B cell (primary cell): Measurements from ENCODE around the gene SMIM13. TPM values are rescaled to one million over a fixed set of nuclear protein-coding genes. Genes with fewer than 3 reads are reported as not detected.

ENCODE experiments used
- polyA plus RNA-seq: library from polyadenylated mRNA; depleted of rRNA; stranded (reverse); fragments of >200 nt; gene quantifications from 2 replicates; pipeline ENCODE4 v1.2.3, GENCODE V29; 2012
- small RNA-seq: library from RNA; depleted of rRNA; stranded (forward); fragments of <200 nt; gene quantifications from one replicate; pipeline ENCODE3, GENCODE V24; 2012; ENCODE audit warnings: low replicate concordance, low read depth; ENCODE audit not compliant: insufficient read length
- total RNA-seq, 2 donors: library from RNA; stranded (reverse); fragments of 120-200 nt in 1 of 2; gene quantifications; 1 replicate in 1 of 2; 2 replicates in 1 of 2; pipeline versions ENCODE4 v1.2.3 to v1.2.4, GENCODE V29; 2013 to 2022

Gene SMIM13
- total and polyA plus RNA-seq, 2 donors (not counting 1 experiment from before 2014, with no cell fraction given): 2.1 to 5.5 TPM

Small RNA genes lying within 50 kb of the gene (small RNA-seq; reads per million reads assigned to genes)
- gene AL136139.1: not detected

Other genes with a start within 250 kb of the SMIM13 start
- not detected in 2 replicates for gene GCM2, start 211.8 kb upstream of the SMIM13 start, total RNA-seq
- gene GCM2, start 211.8 kb upstream of the SMIM13 start, polyA plus RNA-seq: not detected in 2 replicates
- gene SYCP2L, start 206.8 kb upstream of the SMIM13 start, total RNA-seq: not detected in 2 replicates
- 0.06 and 0.19 TPM in 2 replicates for gene SYCP2L, start 206.8 kb upstream of the SMIM13 start, polyA plus RNA-seq
- not detected in 2 replicates for gene ELOVL2, start 49.5 kb upstream of the SMIM13 start, total RNA-seq
- gene ELOVL2, start 49.5 kb upstream of the SMIM13 start, polyA plus RNA-seq: not detected in 2 replicates
- not detected in 2 replicates for gene ERVFRD-1, start 17.9 kb downstream of the SMIM13 start, total RNA-seq
- not detected in 2 replicates for gene ERVFRD-1, start 17.9 kb downstream of the SMIM13 start, polyA plus RNA-seq
- gene NEDD9, start 138.8 kb downstream of the SMIM13 start, total RNA-seq: 46.2 and 50.9 TPM in 2 replicates
- gene NEDD9, start 138.8 kb downstream of the SMIM13 start, polyA plus RNA-seq: 38.9 and 56.2 TPM in 2 replicates